SH-SY5Y (cell line): ENCODE measurements around the gene PAX3.

Experiments
- GATA2 ChIP-seq: IDR thresholded peaks from 2 replicates; pipeline ENCODE4 v1.6.1; 2011; ENCODE audit warnings: mild to moderate bottlenecking, low read depth, low read length
- GATA3 ChIP-seq: IDR thresholded peaks from 2 replicates; pipeline ENCODE4 v1.6.1; 2011; ENCODE audit warnings: low read depth, mild to moderate bottlenecking, low read length, moderate library complexity

GRCh38 chr2:222299906-222300725 lies 1.3 kb upstream of the PAX3 start:
- no peak for TF ChIP-seq GATA3
- no peak for TF ChIP-seq GATA2
